NCI-H128 (cell line): ENCODE measurements around the gene MALL.
"Not testable (repeated sequence)": the region's sequence is repeated elsewhere in the genome, so short reads cannot be mapped to it uniquely, and the experiment has no call there.

Source experiments
- DNase-seq: peaks from one replicate; lab custom pipeline; 2025; ENCODE audit not compliant: unreplicated experiment; lab: John Stamatoyannopoulos, UW

Gene MALL

GRCh38 chr2:110054521-110055407, 60.9 kb downstream of the MALL start:
- not testable (repeated sequence) for DNase-seq

DNA sequence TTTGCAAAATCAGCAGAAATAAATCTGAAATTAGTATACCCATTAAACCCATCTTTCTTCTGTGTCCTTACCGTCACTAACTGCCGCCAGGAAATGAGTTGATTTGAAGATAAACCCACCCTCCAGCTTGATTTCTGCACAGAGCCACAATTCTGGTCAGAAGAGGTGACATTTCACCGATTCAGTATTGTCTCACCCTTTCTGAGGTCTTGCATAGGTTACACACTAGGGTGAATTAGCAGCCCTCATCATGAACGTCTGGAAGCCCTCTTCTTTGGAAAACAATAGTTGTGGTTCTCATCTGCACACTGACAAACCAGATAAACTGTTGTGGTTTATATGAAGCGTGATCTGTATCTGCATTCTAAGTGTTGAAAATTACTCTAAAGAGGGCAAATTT, 61.9 kb downstream of the MALL start:
- DNase-seq = not testable (repeated sequence)

DNA sequence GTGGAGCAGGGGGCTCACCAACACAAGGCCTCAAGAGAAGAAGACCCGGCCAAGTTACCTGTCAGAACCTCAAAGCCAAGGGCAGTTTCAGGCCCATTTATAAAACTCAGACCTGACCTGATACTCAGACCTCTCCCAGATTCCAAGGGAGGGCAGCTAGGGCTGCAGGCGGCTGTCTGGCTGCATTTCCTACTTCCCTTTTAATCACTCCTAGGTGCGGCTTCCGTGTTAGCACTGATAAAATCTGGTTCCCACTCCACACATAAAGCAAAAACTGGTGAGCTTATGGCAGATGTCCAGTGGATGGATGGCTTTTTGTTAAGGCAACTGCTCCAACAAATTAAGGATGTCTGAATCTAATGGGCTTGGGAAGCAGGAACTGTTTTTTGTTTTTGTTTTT, 63.5 kb downstream of the MALL start:
- not testable (repeated sequence) for DNase-seq

GRCh38 chr2:110050222-110050621, 65.4 kb downstream of the MALL start:
- DNase-seq = not testable (repeated sequence)

DNA sequence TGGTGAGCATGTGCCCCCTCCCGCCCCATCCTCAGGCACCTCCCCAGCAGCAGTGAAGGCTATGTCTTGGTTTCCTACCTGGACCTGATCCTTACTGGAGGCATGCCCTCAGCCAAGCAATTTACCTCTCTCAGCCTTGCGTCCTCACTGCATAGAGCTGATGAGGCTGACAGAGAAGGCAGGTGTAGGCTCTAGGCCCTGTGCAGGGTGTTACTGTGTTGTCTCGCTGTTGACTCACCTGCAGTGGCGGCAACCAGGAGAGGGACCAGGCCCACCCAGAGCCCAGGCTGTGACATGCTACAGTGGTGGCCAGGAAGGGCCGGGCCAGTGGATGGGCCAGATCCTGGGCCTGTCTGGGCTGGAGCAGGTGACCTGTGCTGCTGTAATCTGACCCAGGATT, 65.9 kb downstream of the MALL start:
- DNase-seq = not testable (repeated sequence)

DNA sequence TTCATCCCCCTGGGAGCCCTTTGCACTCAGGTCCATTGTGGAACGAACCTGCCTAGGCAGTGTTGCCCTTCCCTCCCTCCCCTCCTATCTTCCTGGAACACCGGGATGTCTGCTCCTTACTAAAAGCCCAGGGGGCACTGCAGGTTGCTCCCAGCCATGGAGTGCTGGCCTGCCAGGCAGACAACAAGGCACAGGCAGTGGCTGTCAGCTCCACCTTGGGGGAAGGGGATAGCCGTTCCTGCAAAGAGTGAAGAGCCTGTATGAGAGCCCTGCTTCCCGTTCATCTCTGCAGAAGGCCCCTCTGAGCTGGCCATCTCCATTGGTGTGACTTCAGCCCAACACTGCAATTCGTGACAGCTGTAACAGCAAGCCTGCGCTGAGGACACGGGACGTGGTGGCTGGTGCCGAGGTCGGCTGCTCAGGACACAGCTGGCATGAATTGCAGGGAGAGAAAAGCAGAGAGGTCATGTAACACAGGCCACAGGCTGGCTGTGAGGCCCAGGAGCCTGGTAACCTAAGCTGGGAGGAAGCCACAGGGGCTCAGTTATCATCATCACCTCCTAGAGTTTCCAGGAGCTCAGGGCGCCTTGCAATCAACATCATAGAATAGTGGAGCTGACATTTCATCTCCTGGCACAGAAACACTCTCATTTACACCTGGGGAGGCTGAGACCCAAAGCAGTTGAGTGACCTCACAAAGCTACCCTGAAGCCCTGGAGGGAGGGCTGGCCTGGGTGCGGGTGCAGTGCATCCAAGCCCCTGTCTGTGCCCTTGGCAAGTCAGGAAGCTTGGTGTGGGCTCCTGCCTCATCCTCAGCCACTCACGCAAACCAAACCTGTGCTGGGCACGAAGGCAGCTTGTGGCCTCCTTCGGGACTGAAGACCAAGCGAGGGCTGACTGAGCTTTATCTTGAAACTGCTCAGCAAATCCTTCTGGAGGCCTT, 67.1 kb downstream of the MALL start:
- DNase-seq = not testable (repeated sequence)

DNA sequence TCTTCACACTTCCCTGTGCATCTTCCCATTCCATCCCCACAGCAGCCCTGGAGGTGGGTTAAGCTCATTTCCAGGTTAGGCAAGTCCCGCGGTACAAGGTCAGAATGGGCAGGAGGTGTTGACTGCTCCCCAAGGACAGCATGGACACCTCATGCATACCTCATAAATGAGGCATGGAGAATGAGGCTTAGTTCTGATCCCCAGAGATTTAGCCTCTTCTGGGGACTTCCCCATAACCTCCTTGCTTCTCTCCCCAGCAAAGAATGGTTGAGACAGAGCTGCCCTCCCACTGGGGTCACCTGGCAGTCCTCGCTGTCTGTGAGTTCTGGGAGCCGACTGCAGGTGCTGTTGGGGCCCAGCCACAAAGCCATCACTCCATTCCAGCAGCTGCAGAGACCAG, 68.4 kb downstream of the MALL start:
- not testable (repeated sequence) for DNase-seq

DNA sequence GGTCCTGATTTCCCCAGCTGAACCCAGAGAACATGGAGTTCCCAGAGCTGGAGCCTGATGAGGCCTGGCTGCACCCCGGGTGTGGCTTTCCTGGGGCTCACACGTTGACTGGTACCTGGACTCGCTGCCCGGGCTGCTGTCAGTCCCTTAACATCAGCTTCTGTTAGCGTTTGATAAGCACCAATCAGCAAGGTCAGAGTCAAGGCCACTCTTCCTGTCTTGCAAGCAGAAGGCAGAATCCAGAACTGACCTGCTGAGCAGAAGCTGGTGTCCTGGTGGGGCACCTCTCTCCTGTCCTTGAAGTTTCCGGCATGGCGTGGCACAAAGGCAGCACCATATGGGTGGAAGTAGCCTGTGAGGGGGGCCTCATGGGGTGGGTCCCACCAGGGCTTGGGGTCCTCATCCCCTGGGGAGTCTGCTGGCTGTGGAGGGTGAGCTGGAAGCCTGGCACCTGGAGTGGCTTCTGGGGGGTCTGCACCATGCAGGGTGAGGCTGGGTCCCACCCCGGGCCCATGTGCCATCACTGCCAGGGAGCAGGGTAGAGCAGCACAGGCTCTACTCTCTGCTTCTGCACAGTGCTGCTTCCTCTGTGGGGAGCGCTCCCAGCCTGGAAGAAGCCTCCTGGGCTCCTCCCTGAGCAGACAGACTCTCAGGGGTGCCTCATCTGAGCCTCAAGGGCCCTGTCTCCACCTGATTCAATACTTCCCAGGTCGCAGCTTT, 73.5 kb downstream of the MALL start:
- not testable (repeated sequence) for DNase-seq

GRCh38 chr2:110037336-110037735, 78.3 kb downstream of the MALL start:
- DNase-seq = not testable (repeated sequence)

DNA sequence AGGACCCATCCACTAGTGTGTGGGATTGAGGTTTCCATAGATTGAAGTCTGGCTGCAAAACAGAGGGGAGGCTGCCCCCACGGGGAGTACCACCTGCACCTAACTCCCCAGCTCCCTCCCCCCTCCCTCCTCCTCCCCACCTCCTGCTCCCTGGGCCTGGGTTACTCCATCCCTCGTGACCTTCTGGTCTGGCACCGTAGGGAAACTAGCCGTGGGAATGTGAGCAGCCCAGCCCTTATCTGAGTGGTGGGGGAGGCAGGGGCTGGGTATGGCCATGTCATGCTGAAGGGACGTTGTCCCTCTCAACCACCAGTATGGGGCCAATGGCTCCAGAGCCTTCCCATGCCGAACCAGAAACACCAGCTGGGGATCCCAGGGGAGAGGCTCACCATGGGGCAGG, 80.2 kb downstream of the MALL start:
- DNase-seq = not testable (repeated sequence)

GRCh38 chr2:110034935-110035334, 80.7 kb downstream of the MALL start:
- not testable (repeated sequence) for DNase-seq
